MV-4-11 (cell line): ENCODE results near the gene MARCHF2.
"Not testable (repeated sequence)": the region's sequence is repeated elsewhere in the genome, so short reads cannot be mapped to it uniquely, and the experiment has no call there.

ENCODE experiments used
- DNase-seq: peaks from one replicate; lab custom pipeline; 2025; lab: John Stamatoyannopoulos, UW

MARCHF2 gene

DNA sequence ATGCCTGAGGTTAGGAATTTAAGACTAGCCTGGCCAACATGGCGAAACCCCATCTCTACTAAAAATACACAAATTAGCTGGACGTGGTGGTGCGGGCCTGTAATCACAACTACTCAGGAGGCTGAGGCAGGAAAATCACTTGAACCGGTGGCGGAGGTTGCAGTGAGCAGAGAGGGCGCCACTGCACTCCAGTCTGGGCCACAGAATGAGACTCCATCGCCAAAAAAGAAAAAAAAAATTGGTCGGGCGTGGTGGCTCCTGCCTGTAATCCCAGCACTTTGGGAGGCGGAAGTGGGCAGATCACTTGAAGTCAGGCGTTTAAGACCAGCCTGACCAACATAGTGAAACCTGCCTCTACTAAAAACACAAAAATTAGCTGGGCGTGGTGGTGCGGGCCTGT lies 2.4 kb upstream of the MARCHF2 start:
- DNase-seq = peak; percentile 66

DNA sequence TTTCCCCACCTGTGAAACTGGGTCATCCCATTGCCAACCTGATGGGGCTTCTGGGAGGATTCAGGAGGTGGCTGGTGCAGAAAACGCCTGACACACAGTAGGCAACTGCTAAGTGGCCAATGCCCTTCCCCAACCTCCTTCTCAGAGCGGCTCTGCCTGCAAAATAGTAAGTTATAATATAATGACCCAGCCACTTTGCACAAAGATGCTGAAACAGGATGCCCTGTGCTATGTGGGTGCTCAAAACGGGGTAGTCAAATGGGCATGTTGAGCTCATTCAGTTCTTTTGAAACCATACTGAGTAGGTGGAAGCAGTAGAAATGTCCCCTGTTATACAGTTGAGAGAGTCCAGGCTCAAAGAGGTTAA lies 507 bp downstream of the MARCHF2 start:
- no peak for DNase-seq

DNA sequence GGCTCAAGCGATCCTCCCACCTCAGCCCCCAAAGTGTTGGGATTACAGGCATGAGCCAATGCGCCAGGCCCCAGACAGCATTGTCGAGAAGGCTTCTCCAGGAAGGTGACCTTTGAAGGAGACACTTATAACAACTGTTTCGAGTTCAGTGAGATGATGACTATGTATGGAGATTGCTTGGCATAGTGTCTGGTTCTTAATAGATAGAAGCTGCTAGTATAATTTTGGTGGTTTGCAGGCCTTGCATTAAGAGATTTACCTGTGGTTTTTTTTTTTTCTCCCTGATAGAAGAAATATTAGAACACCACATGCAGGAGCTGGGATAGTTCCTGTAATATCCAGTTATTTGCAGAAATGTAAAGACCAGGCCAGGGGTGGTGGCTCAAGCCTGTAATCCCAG lies 3.7 kb downstream of the MARCHF2 start:
- no peak for DNase-seq

DNA sequence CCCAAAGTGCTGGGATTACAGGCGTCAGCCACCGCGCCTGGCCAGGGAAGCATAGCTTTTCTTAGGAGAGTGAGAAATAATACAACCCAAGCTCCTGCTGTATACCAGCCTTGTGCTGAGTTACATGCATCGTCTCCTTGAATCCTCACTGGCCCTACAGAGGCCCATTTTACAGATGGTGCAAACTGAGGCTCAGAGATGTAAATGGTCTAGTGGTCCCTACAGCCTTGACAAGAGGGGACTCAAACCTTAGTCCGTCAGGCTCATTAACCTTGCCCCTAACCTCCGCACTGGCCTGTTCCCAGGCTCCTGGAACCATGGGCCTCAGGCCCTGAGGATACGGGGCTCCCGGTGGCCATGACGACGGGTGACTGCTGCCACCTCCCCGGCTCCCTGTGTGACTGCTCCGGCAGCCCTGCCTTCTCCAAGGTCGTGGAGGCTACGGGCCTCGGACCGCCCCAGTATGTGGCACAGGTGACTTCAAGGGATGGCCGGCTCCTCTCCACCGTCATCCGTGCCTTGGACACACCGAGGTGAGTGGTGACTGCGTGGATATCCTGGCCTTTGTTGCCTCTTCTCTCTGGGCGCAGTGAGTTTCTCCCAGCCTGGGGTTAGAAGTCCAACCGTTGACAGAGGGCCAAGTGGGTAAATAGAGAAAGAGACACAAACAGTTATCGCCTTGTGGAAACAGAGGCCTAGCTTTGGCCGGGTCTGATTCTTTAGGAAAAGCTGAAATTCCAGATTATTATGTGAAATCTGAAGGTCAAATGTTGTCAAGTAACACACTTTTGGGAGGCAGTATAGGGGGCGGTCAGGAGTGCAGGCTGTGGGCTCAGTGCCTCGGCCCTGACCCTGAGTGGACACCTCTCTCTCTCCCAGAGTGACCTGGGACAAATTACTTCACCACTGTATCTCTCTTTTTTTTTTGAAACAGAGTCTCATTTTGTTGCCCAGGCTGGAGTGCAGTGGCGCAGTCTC lies 8.7 kb downstream of the MARCHF2 start:
- no peak for DNase-seq

DNA sequence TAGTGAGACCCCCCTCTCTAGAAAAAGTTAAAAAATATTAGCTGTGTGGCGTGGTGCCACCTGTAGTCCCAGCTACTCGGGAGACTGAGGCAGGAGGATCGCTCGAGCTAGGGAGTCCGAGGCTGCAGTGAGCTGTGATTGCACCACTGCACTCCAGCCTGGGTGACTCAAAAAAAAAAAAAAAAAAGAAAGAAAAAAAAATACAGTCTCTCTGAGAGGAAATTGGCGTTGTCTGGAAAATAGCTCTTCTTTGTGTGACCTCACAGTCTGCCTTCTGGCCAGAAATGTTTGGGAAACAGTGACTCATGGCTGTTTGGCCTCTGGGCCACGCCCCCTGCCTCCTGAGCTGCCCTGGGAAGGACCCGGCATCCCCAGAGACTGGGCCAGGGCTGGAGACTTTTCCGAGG lies 10.7 kb downstream of the MARCHF2 start:
- DNase-seq = peak; percentile 99

DNA sequence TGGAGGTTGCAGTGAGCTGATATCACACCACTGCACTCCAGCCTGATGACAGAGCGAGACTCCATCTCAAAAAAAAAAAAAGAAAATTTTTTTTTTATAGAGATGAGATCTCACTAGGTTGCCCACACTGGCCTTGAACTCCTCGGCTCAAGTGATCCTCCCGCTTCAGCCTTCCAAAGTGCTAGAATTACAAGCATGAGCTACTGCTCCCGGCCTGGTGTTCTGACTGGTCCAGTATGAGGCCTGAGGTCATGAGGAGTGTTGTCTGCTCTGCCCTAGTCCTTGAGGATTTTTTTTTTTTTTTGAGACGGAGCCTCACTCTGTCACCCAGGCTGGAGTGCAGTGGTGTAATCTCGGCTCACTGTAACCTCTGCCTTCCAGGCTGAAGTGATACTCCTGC lies 12.2 kb downstream of the MARCHF2 start:
- DNase-seq = not testable (repeated sequence)

DNA sequence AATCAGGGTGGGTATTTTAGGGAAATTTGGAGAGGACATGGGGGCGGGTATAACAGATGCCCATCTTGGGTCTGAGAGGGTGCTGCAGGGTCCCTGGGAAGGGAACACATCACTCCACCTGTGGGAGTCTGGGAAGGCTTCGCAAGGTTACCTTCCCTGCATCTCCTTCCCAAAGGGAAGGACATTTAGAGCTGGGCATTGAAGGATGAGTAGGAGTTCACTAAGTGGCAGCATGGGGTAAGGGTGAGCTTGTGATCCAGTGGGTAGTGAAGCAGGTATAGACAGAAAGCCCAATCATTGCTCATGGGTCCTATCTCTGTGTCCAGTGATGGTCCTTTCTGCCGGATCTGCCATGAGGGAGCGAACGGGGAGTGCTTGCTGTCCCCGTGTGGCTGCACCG lies 13.2 kb downstream of the MARCHF2 start:
- DNase-seq = no peak

DNA sequence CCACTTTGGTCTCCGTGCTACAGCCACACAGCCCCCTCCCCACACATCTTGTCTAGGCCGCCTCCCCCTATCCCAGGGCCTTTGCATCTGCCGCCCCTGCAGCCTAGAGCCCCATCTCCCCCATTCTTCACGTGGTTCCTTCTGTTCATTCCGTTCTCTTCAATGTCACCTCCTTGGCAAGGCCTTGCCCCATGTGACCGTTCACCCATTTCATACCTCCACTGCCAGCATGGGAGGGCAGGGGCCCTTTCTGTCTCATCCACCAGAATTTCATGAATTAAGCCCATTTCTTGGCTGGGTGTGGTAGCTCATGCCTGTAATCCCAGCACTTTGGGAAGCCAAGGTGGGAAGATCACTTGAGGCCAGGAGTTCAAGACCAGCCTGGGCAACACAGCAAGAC lies 15.9 kb downstream of the MARCHF2 start:
- no peak for DNase-seq

DNA sequence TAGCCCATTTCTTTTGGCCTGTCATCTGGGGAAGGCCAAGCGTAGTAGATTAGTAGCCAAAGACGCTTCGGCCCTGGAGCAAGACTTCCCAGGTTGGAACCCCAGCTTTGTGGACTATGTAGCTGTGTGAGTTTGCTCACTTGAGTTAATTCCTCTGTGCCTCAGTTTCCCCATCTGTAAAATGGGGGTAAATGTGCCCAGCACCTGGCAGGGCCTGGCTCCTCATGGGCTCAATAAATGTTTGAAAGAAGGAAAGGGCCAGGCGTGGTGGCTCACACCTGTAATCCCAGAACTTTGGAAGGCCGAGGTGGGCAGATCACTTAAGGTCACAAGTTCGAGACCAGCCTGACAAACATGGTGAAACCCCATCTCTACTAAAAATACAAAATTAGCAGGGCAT lies 16.7 kb downstream of the MARCHF2 start:
- DNase-seq = no peak

DNA sequence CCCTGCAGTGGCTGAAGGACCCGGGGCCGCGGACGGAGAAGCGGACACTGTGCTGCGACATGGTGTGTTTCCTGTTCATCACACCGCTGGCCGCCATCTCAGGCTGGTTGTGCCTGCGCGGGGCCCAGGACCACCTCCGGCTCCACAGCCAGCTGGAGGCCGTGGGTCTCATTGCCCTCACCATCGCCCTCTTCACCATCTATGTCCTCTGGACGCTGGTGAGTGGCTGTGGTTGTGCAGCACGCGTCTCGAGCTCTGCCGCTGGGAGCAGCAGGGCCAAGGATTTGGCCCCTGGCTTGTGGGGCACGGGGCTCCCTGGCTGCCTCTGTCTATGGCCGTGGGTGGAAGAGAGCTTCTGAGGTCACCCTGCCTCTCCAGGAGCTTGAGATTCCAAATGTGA lies 17.5 kb downstream of the MARCHF2 start:
- no peak for DNase-seq

DNA sequence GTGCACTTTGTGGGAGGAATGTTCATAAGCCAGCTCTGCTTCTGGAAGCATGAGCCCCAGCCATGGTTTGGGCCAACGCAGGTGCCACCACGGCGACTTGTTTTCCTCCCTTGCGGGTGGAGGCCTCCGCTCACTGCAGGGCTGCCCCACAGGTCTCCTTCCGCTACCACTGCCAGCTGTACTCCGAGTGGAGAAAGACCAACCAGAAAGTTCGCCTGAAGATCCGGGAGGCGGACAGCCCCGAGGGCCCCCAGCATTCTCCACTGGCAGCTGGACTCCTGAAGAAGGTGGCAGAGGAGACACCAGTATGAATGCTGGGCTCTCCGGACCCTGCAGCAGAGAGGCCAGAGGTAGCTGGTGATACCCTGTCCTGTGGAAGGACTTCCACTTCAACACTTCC lies 25.1 kb downstream of the MARCHF2 start:
- no peak for DNase-seq

DNA sequence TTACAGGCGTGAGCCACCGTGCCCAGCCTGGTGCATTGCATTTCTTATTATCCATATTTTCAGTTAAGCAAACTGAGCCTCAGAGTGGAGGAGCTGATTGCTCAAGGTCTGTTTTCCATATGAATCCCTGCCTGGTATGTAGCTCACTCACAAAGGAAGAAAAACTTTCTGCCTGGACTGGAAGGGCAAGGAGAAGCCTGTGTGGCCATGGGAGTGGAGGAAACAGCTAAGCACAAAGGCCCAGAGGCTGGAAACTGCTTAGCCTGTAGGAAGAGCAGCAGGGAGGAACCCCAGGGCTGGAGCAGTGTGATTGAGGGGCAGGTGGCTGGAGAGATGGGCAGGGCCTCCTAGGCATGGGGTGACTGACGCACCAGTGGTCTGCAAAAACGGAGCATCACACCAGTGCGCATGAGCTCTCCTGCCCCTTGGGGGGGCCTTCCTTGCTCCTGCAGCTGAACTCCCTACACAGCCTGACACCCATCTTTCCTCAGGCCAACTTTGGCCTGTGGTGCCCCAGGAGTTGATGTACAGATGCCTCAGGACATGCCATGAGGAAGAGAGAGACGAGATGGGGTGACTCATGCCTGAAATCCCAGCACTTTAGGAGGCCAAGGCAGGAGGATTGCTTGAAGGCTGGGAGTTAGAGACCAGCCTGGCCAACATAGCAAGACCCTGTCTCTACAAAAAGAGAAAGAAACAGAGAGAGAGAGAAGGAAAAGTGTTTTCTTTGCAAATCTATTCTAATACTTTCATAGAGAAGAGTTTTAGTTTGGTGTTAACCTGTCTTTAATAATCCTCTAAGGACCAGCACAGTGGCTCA lies 28.8 kb downstream of the MARCHF2 start:
- DNase-seq = peak; percentile 22

DNA sequence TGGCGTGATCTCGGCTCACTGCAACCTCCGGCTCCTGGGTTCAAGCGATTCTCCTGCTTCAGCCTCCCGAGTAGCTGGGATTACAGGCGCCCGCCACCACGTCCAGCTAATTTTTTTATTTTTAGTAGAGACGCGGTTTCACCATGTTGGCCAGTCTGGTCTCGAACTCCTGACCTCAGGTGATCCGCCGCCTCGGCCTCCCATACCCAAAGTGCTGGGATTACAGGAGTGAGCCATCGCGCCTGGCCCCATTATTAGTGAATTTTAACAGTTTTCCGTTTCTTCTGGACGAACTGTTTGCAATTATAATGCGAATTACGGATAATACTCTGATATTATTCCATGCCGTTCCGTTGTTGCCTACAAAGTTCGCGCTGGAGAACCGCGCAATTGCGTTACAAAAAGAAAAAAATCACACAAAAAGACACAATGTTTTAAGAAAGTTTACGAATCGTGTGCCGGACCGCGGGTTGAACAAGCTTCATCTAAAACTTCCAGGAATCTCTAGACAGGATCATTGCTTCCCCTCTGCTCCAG lies 31.1 kb downstream of the MARCHF2 start:
- not testable (repeated sequence) for DNase-seq

DNA sequence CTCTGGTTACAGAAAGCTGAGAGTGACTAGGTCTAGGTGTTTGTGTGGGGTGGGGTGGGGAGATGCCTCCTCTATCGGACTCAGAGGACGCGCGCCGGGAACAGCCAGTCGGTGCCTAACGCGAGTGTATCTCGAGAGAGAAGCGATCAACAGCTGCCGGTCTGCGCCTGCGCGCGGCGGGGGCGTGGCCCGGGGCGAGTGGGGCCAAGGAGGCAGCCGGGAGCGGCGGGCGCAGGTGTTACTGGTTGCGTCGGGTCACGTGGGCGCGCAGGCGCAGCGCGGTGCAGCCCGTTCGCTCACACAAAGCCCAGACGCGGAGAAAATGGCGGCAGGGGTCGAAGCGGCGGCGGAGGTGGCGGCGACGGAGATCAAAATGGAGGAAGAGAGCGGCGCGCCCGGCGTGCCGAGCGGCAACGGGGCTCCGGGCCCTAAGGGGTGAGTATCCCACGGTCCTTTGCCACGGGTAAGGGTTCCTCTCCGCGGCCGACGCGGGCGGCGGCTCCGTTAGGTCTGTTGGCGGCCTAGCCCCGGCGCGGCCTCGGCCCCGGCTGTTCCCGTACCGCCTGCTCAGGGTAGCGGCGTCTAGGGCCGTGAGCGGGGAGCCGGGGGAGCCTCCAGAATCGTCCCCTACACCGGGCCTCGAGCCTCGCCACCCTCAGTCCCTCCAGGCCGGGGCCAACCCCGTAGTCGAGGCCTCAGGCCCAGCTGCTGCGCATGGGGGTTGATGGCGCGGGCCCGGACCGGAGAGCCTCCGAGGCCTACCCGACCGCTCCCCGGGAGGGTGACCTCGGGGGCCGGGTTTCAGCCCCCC lies 31.8 kb downstream of the MARCHF2 start, which contains the start of gene HNRNPM:
Gene HNRNPM, plus strand, starts transcription at position 299 of the 811 bp plus-strand sequence. Its CDS starts 24 bp downstream, at position 323.
- peak; percentile 99 for DNase-seq

DNA sequence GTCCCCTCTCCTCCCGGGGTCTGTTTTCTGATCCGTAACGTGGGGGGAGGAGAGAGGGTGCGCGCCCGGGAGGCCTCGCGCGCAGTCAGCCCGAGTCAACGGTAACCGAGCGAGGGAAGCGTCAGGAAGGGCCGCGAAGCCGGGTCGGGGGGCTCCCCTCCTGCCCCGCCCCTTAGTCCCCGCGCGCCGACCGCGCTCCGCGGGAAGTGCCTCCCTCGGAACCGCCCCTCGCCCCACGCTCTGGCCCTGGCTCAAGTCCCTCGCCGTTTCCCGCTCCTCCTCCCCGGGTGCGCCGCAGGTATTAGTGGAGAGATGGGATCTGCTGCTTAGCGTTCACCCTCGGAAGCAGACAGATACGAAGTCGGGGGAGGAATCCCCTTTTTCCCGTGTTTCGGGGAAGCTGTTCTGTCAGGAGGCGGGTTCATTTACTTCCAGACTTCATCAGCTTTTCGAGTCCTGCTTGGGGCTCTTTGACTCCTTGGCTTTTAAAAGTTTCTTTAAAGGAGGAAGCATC lies 32.4 kb downstream of the MARCHF2 start:
- DNase-seq = peak; percentile 26

DNA sequence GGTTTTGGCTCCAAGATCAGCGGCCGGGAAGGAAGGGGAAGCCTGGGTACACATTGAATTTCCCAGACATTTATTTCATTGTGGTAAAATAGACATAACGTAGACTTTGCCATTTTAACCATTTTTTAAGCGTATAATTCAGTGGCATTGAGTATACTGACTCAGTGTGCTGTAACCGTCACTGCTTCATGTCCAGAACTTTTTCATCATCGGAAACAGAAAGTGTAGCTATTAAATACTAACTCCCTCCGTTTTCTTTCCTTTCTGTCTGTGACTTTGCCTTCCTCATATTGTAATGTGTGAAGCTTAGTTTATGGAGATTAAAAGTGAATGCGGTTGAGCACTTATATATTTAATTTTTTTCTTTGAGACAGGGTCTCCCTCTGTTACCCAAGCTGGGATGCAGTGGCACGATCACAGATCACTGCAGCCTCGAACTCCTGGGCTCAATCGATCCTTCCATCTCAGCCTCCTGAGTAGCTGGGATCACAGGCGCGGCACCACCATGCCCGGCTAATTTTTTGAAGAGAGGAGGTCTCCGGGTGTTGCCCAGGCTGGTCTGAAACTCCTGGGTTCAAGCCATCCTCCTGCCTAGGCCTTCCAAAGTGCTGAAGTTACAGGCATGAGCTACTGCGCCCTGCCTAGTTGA lies 33.1 kb downstream of the MARCHF2 start:
- DNase-seq = no peak

DNA sequence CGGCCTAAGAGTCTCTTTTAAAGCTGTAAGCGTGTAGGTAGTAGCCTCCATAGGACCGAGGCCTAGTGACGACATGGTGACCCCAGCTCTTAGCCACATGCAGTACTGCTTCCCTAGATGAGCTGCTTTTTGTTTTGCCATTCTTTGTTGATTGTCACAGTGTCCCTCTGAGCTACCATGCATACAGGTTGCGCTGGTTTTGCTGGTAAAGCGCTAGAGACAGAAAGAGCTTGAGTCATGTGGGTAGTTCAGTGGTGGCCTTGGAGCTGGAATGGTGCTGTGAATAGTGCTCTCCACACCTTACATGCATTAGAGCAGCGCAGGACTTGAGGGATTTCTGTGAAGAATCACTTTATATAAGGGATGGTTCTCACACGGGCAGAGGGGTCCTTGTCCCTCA lies 36.7 kb downstream of the MARCHF2 start:
- DNase-seq = peak; percentile 22

DNA sequence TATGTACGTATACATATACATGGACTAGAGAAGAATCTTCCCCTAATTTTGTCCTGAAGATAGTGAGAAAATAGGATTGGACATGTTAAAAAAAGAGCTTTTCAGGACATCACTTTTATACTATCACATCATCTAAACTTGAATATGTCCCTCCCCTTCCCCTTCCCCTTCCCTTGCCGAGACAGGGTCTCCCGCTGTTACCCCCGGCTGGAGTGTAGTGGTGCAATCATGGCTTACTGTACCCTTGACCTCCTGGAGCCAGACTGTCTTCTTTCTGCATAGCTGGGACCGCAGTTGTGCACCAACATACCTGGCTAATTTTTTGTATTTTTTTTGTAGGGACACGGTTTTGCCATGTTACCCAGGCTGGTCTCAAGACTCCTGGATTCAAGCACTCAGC lies 38.3 kb downstream of the MARCHF2 start:
- DNase-seq = no peak

DNA sequence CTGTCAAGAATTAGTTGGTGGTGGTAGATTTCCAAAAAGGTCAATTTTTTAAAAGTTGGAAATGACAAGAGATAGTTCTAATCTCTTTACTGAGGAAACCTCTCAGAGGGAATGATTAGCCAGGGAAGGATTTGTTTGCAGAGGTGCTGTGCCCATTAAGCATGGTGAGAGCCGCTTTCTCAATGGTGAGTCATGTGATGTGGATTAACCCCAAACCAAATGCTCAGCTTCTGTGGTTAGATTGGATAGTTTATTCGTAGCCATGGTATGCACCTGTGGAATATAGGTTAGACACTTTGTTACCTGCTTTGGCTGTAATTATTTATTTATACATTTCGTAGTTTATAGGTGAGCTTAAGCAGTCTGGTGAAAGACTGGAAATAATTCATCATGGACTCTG lies 38.8 kb downstream of the MARCHF2 start:
- peak; percentile 40 for DNase-seq

DNA sequence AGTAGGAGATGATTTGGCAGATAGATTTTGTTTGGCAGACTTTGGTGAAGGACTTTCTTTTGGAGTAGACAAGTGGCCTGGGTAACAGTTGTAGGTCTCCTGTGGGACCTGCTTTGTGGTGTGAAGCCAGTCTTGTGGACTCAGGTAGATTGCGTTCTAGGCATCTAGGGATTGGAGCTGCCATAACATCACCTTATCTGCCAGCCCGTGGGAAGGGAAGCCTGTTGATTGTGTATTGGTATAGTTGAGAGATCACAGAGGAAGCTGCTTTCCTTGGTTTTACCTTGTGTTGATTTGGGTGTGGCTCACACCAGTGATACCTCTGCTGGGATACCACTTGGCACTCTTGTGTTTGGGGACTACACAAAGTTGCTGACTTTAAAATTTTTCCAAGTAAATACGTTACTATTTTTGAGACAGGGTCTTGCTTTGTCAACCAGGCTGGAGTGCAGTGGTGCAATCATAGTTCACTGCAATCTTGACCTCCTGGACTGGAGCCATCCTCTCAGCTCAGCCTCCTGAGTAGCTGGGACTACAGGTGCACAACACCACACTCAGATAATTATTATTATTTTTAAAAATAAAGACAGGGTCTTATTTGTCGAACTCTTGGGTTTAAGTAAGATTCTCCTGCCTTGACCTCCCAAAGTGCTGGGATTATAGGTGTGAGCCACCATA lies 39.5 kb downstream of the MARCHF2 start:
- DNase-seq = no peak
